ENCODE data around the gene FAM3B.

FAM3B gene

GRCh38 chr21:41399246-41399800 lies 82.7 kb downstream of the FAM3B start:
- Histone ChIP-seq H3K4me1 (peaks cover 23 to 44% (median 36%) of the 10 kb centered on the region in 10 experiments), H3K9me3 (replicated peaks in 1 of 11) (peaks cover 0 to 6% (median 0%) of the 10 kb centered on the region in 11 experiments; a peak in 3 of 22 replicates), H3K36me3 (peaks cover 12 to 56% (median 31%) of the 10 kb centered on the region in 11 experiments; a peak in 14 of 22 replicates), H3K27ac (no peak overlapping the region), H3K4me3 (no peak overlapping the region), H4K20me1 (no peaks in the 10 kb centered on the region), H3K9ac (no peak overlapping the region), H3K4me2 (no peak overlapping the region), H3K27me3 (no peaks in the 10 kb centered on the region)
- no peak for TF ChIP-seq Cebpa-rat (IDR thresholded peaks at IDR 0.05)

- Histone ChIP-seq H3K27me3 (no peaks in the 10 kb centered on the region), H3K9ac (no peak overlapping the region), H4K20me1 (no peaks in the 10 kb centered on the region), H3K36me3 (peaks cover 12 to 65% (median 22%) of the 10 kb centered on the region in 11 experiments; a peak in 16 of 22 replicates), H3K9me3 (replicated peaks in 1 of 11) (no peaks in the 10 kb centered on the region), H3K27ac (no peak overlapping the region), H3K4me2 (no peak overlapping the region), H3K4me3 (no peak overlapping the region), H3K4me1 (peaks cover 5 to 23% (median 11%) of the 10 kb centered on the region in 10 experiments)
- TF ChIP-seq Cebpa-rat (IDR thresholded peaks at IDR 0.05): no peak
Observed at GRCh38 chr21:41402231-41402630, 85.6 kb downstream of the FAM3B start.

- TF ChIP-seq Cebpa-rat (IDR thresholded peaks at IDR 0.05): no peak
Observed at GRCh38 chr21:41402796-41403195, 86.2 kb downstream of the FAM3B start.

GRCh38 chr21:41403331-41403730 lies 86.7 kb downstream of the FAM3B start:
- H3K27ac ChIP-seq: no peak overlapping the region
- TF ChIP-seq Cebpa-rat (IDR thresholded peaks at IDR 0.05): no peak
- no peaks in the 10 kb centered on the region for H3K9me3 ChIP-seq (replicated peaks in 1 of 11)
- no peaks in the 10 kb centered on the region for H3K27me3 ChIP-seq
- H4K20me1 ChIP-seq: no peaks in the 10 kb centered on the region
- H3K36me3 ChIP-seq: peaks cover 12 to 76% (median 31%) of the 10 kb centered on the region in 11 experiments; a peak in 16 of 22 replicates
- peaks cover 0 to 12% (median 2%) of the 10 kb centered on the region in 10 experiments; a peak in 8 of 20 replicates for H3K4me1 ChIP-seq
- no peak overlapping the region for H3K4me2 ChIP-seq
- no peak overlapping the region for H3K9ac ChIP-seq
- H3K4me3 ChIP-seq: no peak overlapping the region

More at GRCh38 chr21:41402796-41403195, 86.2 kb downstream of the FAM3B start:
- Histone ChIP-seq H3K4me3 (no peak overlapping the region), H3K36me3 (peaks cover 12 to 71% (median 26%) of the 10 kb centered on the region in 11 experiments; a peak in 16 of 22 replicates), H4K20me1 (no peaks in the 10 kb centered on the region), H3K27me3 (no peaks in the 10 kb centered on the region), H3K4me2 (no peak overlapping the region), H3K9me3 (replicated peaks in 1 of 11) (no peaks in the 10 kb centered on the region), H3K9ac (no peak overlapping the region), H3K27ac (no peak overlapping the region), H3K4me1 (peaks cover 0 to 17% (median 5%) of the 10 kb centered on the region in 10 experiments; a peak in 15 of 20 replicates)

- Histone ChIP-seq H3K4me2 (no peak overlapping the region), H3K9me3 (replicated peaks in 1 of 11) (no peaks in the 10 kb centered on the region), H3K27me3 (no peaks in the 10 kb centered on the region), H3K9ac (no peak overlapping the region), H3K4me1 (peaks cover 0 to 9% (median 2%) of the 10 kb centered on the region in 10 experiments; a peak in 7 of 20 replicates), H3K4me3 (no peak overlapping the region), H4K20me1 (no peaks in the 10 kb centered on the region), H3K36me3 (peaks cover 6 to 76% (median 27%) of the 10 kb centered on the region in 11 experiments; a peak in 16 of 22 replicates), H3K27ac (no peak overlapping the region)
- TF ChIP-seq Cebpa-rat (IDR thresholded peaks at IDR 0.05): no peak
Observed at GRCh38 chr21:41403966-41404365, 87.4 kb downstream of the FAM3B start.

GRCh38 chr21:41405321-41405720 lies 88.7 kb downstream of the FAM3B start:
- Histone ChIP-seq H3K4me1 (peaks cover 0 to 9% (median 5%) of the 10 kb centered on the region in 10 experiments; a peak in 12 of 20 replicates), H4K20me1 (no peaks in the 10 kb centered on the region), H3K9ac (no peak overlapping the region), H3K4me2 (no peak overlapping the region), H3K27me3 (no peaks in the 10 kb centered on the region), H3K9me3 (replicated peaks in 1 of 11) (peaks cover 0 to 2% (median 0%) of the 10 kb centered on the region in 11 experiments; a peak in 2 of 22 replicates), H3K27ac (no peak overlapping the region), H3K4me3 (no peak overlapping the region), H3K36me3 (peaks cover 0 to 75% (median 23%) of the 10 kb centered on the region in 11 experiments; a peak in 15 of 22 replicates)
- TF ChIP-seq Cebpa-rat (IDR thresholded peaks at IDR 0.05): no peak

GRCh38 chr21:41406340-41406739 lies 89.7 kb downstream of the FAM3B start:
- H3K9me3 ChIP-seq (replicated peaks in 1 of 11): peaks cover 0 to 13% (median 6%) of the 10 kb centered on the region in 11 experiments; a peak in 7 of 22 replicates
- peaks cover 0 to 68% (median 23%) of the 10 kb centered on the region in 11 experiments; a peak in 15 of 22 replicates for H3K36me3 ChIP-seq
- no peaks in the 10 kb centered on the region for H4K20me1 ChIP-seq
- peak overlapping the region in 3 of 11 experiments; percentile 31 to 39 (median 33); a peak in 5 of 22 replicates for H3K4me2 ChIP-seq
- no peak for TF ChIP-seq Cebpa-rat (IDR thresholded peaks at IDR 0.05)
- no peak overlapping the region for H3K27ac ChIP-seq
- H3K4me3 ChIP-seq: no peak overlapping the region
- peaks cover 8 to 18% (median 12%) of the 10 kb centered on the region in 10 experiments; a peak in 19 of 20 replicates for H3K4me1 ChIP-seq
- H3K27me3 ChIP-seq: no peaks in the 10 kb centered on the region
- no peak overlapping the region for H3K9ac ChIP-seq

Data from BLaER1 treated with 17β-estradiol and CSF1 and Interleukin-3, amounts not matched to agents 10 nM and 100 nM (cell line).